HG03159 (cell line): Measurements from ENCODE around the gene PKNOX2.

Experiments
- ATAC-seq: cut with Tn5 transposase; IDR thresholded peaks from one replicate; pipeline ENCODE4 v1.9.1; 2021; ENCODE audit warnings: mild to moderate bottlenecking, moderate library complexity; ENCODE audit not compliant: unreplicated experiment

Gene PKNOX2

GRCh38 chr11:125305345-125305744 is 140.8 kb downstream of the PKNOX2 start:
- no peak for ATAC-seq

GRCh38 chr11:125306476-125306875 is 141.9 kb downstream of the PKNOX2 start:
- no peak for ATAC-seq

GRCh38 chr11:125308246-125308645 is 143.7 kb downstream of the PKNOX2 start:
- ATAC-seq: no peak

- no peak for ATAC-seq
These were observed 147.8 kb downstream of the PKNOX2 start for GRCh38 chr11:125312391-125312790.

GRCh38 chr11:125312812-125313211 is 148.3 kb downstream of the PKNOX2 start:
- ATAC-seq: no peak

- no peak for ATAC-seq
These were observed 149.0 kb downstream of the PKNOX2 start for GRCh38 chr11:125313271-125314219.

- no peak for ATAC-seq
These were observed 149.9 kb downstream of the PKNOX2 start for GRCh38 chr11:125314276-125315078.

GRCh38 chr11:125315079-125315740 is 150.7 kb downstream of the PKNOX2 start:
- ATAC-seq: no peak

GRCh38 chr11:125317416-125317815 is 152.9 kb downstream of the PKNOX2 start:
- ATAC-seq: no peak

GRCh38 chr11:125319649-125320048 is 155.1 kb downstream of the PKNOX2 start:
- ATAC-seq: no peak

GRCh38 chr11:125320347-125321076 is 156.0 kb downstream of the PKNOX2 start:
- ATAC-seq: no peak

GRCh38 chr11:125322289-125322688 is 157.7 kb downstream of the PKNOX2 start:
- ATAC-seq: no peak

- ATAC-seq: no peak
These were observed 160.6 kb downstream of the PKNOX2 start for GRCh38 chr11:125325196-125325595.

- no peak for ATAC-seq
These were observed 161.6 kb downstream of the PKNOX2 start for GRCh38 chr11:125326126-125326525.

GRCh38 chr11:125327518-125328224 is 163.1 kb downstream of the PKNOX2 start:
- no peak for ATAC-seq

- ATAC-seq: no peak
These were observed 163.7 kb downstream of the PKNOX2 start for GRCh38 chr11:125328225-125328580.

- ATAC-seq: no peak
These were observed 165.2 kb downstream of the PKNOX2 start for GRCh38 chr11:125329786-125330185.

GRCh38 chr11:125330462-125331325 is 166.1 kb downstream of the PKNOX2 start:
- ATAC-seq: no peak
